Skin of body (tissue), 2 donors: ENCODE results near the gene ZNF532. TPM values are rescaled to one million over a fixed set of nuclear protein-coding genes. Genes with fewer than 3 reads are reported as not detected.
A peak's percentile ranks its signal among the peaks of the same experiment; 100 is the strongest.
"Not testable (repeated sequence)": the region's sequence is repeated elsewhere in the genome, so short reads cannot be mapped to it uniquely, and the experiment has no call there.

ENCODE experiments used
- DNase-seq: peaks from one replicate; lab custom pipeline; 2025; lab: John Stamatoyannopoulos, UW
- total RNA-seq: library from RNA; depleted of rRNA; stranded (reverse); fragments of >200 nt; gene quantifications from one replicate; pipeline ENCODE4 v1.2.3, GENCODE V29; 2014

Gene ZNF532
- total RNA-seq, 1 donor from 2014 or later, result 82.8 TPM

DNA sequence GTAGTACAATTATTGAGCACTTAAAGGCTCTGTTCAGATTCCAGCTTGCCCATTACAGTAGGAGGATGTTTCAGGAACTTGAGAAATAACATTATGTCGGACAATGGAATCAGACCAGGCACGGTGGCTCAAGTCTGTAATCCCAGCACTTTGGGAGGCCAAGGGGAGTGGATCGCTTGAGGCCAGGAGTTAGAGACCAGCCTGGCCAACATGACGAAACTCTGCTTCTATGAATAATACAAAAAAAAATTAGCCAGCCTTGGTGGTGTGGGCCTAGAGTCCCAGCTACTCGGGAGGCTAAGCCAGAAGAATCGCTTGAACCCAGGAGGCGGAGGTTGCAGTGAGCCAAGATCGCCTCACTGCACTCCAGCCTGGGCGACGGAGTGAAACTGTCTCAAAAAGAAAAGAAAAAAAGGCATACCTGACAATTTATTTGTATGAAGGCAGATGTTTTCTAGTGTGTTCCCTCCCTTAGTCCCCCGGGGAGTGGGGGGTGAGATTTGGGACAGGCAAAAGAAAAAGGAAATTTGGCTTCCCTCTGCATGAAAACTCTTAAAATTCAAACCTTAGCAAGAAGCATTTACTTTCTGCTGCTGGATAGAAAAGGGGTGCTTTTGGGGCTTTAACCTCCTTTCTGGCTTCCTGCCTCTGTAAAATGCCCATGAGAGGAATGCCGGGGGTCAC, 13.7 kb upstream of the ZNF532 start:
- no peak for DNase-seq

DNA sequence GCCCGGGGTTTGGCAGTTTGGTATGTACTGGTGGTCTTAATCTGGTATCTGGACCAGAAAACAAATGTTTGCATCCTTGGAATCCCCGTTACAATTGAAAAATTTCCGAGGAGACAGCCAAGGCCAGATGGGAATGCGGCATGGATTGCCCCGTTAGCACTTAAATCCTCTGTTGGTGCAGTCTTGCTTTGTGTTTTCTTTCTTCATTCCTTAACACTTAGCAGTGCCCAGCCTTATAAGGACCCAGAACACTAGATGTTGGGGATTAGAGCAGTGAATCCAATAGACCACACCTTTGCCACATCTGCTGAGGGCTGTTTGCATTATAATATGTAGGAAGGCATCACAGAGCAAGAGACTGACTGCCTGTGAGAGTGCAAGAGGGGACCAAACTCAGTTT, 12.8 kb upstream of the ZNF532 start:
- no peak for DNase-seq

DNA sequence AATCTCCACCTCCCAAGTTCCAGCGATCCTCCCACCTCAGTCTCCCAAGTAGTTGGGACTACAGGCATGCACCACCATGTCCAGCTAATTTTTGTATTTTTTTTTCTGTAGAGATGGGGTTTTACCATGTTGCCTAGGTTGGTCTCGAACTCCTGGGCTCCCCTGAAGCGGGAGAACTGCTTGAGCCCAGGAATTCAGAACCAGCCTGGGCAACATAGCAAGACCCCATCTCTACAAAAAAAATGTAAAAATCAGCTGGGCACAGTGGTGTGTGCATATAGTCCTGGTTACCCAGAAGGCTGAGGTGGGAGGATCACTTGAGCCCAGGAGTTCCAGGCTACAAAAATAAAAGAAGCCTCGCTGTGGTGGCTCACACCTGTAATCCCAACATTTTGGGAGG, 12.0 kb upstream of the ZNF532 start:
- DNase-seq, result no peak

GRCh38 chr18:58853561-58853960, 11.1 kb upstream of the ZNF532 start:
- peak; percentile 50 for DNase-seq

GRCh38 chr18:58855521-58855920, 9.2 kb upstream of the ZNF532 start:
- not testable (repeated sequence) for DNase-seq

DNA sequence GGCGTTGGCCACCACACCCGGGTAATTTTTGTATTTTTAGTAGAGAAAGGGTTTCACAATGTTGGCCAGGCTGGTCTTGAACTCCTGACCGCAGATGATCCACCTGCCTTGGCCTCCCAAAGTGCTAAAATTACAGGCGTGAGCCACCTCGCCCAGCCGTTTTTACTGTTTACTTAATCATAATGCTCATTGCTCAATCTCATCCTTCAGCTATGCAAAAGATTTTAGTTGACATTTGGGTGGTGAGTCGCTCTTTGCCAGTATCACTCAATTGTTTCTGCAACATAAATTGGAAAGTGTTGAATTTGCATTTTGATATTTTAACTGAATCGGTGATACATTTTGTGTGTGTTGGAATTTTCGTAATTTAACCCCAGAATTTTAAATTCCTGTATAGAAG, 7.8 kb upstream of the ZNF532 start:
- DNase-seq, result no peak

DNA sequence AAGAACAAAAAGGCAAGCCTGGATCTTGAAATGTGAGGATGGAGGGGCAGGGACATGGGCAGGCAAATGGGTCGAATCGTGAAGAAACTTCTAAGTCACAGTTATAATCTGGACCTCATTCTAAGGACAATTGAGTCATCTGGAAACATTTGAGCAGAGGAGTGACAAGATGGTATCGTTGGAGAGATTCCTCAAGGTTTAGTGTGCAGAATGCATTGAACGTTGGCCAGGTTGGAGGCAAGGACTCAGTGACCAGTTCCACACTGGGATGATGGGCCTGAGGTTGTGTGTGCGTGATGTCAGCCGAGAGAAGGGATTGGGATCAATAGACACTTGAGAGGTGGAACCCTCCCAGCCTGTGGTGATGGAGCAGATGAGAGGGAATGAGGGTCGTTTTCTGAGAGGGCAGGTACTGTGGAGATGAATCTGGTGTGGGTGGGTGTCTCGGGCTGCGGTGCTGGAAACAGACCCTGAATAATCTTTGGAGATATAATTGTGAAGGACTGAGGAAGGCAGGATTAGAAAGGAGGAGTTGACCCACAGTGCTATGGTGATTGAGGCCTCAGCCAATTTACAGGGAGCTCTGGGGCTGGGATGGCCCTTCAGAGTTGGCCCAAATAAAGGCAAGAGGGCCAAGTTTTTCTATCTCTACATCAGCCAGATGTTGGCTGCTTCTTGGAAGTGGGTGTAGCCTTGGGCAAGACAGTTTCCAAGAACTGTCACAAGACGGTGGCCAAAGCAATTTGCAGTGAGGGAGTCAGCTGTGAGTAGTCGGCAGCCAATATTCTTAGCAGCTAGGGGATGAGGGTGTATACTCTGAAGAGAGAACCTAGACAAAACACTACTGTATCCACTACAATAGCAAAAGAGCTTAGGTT, 5.8 kb upstream of the ZNF532 start:
- peak; percentile 85 for DNase-seq

- DNase-seq, result no peak
Observed at GRCh38 chr18:58859907-58860306, 4.8 kb upstream of the ZNF532 start.

GRCh38 chr18:58860747-58861231, 3.9 kb upstream of the ZNF532 start:
- DNase-seq, result peak; percentile 67

GRCh38 chr18:58861353-58861752, 3.3 kb upstream of the ZNF532 start:
- peak; percentile 38 for DNase-seq

DNA sequence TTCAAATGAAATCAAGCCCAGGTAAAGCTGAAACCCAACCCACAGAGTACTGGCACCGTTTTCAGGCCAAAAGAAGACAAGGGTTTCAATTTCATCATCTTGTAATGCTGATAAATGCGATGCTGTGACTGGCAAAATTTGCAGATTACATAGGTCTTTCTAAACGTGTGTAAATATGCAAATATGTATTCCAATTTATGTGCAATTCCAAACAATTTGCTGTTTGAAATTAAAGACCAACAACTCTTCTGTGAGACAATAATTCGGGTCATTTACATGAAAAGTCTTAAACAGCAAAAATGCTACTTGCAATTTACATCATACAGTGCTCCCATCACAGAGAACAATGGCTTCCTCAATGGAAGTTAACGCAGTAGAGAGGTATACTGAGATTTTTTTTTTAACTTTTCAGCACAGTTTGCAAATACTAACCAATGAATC, 2.8 kb upstream of the ZNF532 start:
- peak; percentile 42 for DNase-seq

GRCh38 chr18:58862356-58862755, 2.3 kb upstream of the ZNF532 start:
- peak; percentile 42 for DNase-seq

GRCh38 chr18:58862851-58863538, 1.7 kb upstream of the ZNF532 start:
- no peak for DNase-seq

DNA sequence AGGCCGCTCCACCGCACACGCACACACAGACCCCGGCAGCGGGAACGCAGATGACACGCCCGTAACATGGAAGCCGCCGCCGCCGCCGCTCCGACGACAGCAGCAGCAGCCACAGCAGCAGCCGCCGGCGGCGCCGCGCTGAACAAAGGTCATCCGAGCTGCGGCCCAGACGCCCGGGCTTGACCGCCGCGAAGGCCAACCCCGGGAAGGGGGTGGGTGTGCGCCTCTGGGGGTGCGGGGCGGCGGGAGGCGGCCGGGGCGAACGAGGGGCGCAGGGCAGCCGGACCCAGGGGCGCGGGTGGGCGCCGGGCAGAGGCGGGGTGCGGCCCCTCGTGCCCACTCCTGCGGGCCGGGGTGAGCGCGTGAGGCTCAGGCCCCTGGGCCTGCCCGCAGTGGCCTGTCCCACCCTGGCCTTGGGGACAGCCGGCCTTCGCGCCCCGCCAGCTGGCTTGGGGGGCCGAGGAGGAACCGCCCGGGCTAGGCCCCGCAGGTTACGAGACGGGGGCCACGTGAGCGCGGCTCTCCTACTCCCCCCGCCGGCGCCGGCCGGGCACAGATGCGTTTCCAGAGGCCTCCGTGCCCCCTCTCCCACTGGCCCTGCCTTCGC, 1.0 kb upstream of the ZNF532 start:
- no peak for DNase-seq

DNA sequence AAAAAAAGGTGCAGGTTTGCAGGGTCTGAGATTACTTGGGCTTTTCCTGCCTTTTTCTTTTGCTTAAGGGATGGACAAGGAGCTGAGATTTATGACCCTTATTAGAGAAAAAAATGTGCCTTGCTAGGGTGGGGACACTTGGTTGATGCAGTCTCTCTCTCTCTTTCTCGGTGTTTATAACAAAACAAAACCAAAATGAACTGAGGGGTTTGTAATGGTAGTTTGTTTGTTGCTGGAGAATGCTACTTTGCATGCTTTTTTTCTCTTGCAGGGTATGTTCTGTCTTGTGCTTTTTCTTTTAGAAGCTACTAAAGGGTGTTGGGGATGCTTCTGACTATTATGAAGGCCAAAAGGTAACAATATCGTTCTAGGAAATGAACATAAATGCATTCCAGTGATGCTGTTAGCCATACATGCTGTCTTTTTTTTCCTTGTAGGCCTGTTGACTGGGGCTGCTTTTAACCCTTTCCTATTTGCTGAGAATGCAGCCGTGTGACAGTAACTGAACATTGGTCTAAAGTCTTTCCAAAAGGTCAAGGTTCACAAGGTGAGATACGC, 435 bp downstream of the ZNF532 start:
- DNase-seq, result peak; percentile 72

GRCh38 chr18:58865701-58866065, 1.0 kb downstream of the ZNF532 start:
- DNase-seq, result peak; percentile 29

DNA sequence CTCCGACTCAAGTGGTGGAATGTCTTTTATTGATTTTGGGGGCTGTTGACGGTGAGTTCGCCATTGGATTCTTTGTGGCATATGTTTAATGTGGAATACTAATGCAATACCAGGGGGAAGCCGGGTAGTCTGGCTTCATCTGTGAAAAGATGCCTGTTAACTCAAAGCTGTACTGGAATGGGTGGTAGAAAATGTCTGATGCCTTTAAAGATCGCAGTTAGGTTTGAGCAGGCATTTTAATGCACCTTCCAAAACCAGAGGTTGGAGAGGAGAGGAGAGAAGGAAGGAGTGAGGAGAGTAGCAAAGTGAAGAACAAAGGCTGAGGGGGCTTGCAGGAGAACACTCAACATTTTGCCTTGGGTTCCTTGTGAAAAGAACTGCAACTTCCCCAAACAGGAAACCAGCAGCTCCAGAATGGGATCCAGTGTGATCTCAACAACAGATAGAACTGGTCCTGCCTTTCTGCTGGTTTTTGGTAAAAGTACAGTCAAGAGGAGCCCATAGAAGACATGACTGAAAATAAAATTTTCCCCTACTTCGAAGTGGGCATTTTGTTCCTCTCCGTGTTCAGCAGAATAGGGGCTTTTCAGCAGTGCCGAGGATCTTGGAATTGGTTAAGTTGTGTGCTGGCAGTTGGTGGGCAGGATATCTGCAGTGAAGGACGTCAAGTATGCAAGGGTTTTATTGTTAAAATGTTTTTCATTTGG, 1.5 kb downstream of the ZNF532 start:
- DNase-seq, result no peak

DNA sequence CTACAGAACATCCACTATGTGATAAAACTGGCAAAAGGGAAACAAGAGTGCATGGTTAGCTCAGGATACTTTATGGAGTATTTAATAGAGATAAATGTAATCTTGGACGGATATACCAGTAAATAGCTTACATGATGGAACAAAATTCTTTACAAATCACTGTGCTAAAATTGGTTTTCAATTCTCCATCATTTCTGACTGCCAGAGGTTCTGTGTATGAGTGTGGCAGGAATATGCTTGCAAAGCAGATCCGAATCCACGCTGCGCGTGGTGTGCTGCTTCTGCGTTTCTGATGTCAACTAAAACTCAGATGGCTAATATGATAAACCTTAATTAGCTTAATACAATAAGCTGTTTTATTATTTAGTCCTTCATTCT, 2.1 kb downstream of the ZNF532 start:
- no peak for DNase-seq

- peak; percentile 55 for DNase-seq
Observed at GRCh38 chr18:58867281-58867961, 2.7 kb downstream of the ZNF532 start.

- no peak for DNase-seq
Observed at GRCh38 chr18:58868440-58868839, 3.8 kb downstream of the ZNF532 start.
